GM18909 (cell line): ENCODE results near the gene TGM6.

ENCODE experiments used
- ATAC-seq: cut with Tn5 transposase; IDR thresholded peaks from one replicate; pipeline ENCODE4 v1.9.1; 2021; ENCODE audit warnings: mild to moderate bottlenecking; ENCODE audit not compliant: unreplicated experiment, poor library complexity

TGM6 gene

GRCh38 chr20:2363187-2363586, 17.5 kb upstream of the TGM6 start:
- no peak for ATAC-seq

- ATAC-seq, result no peak
These were observed 17.1 kb upstream of the TGM6 start for GRCh38 chr20:2363587-2363986.

GRCh38 chr20:2364044-2364443, 16.7 kb upstream of the TGM6 start:
- no peak for ATAC-seq

GRCh38 chr20:2365091-2365490, 15.6 kb upstream of the TGM6 start:
- no peak for ATAC-seq

- ATAC-seq, result no peak
These were observed 15.0 kb upstream of the TGM6 start for GRCh38 chr20:2365666-2366065.

GRCh38 chr20:2368621-2369020, 12.1 kb upstream of the TGM6 start:
- no peak for ATAC-seq

- no peak for ATAC-seq
These were observed 7.6 kb upstream of the TGM6 start for GRCh38 chr20:2373098-2373497.

- no peak for ATAC-seq
These were observed 6.2 kb upstream of the TGM6 start for GRCh38 chr20:2374346-2375125.

- ATAC-seq, result no peak
These were observed 1.8 kb upstream of the TGM6 start for GRCh38 chr20:2378893-2379292.

GRCh38 chr20:2379511-2380229, 1.0 kb upstream of the TGM6 start:
- no peak for ATAC-seq

GRCh38 chr20:2381303-2381702, 602 bp downstream of the TGM6 start:
- no peak for ATAC-seq

GRCh38 chr20:2382833-2383232, 2.1 kb downstream of the TGM6 start:
- no peak for ATAC-seq

GRCh38 chr20:2385026-2385425, 4.3 kb downstream of the TGM6 start:
- ATAC-seq, result no peak

GRCh38 chr20:2385496-2385895, 4.8 kb downstream of the TGM6 start:
- ATAC-seq, result no peak

GRCh38 chr20:2386516-2387179, 5.9 kb downstream of the TGM6 start:
- no peak for ATAC-seq

GRCh38 chr20:2387180-2387577, 6.5 kb downstream of the TGM6 start:
- ATAC-seq, result no peak

- ATAC-seq, result no peak
These were observed 6.9 kb downstream of the TGM6 start for GRCh38 chr20:2387580-2387979.

- no peak for ATAC-seq
These were observed 10.4 kb downstream of the TGM6 start for GRCh38 chr20:2390951-2391675.

GRCh38 chr20:2394411-2395055, 13.8 kb downstream of the TGM6 start:
- ATAC-seq, result no peak

- no peak for ATAC-seq
These were observed 14.4 kb downstream of the TGM6 start for GRCh38 chr20:2395136-2395535.
